ENCODE results near the gene TMEM132C. TPM values are rescaled to one million over a fixed set of nuclear protein-coding genes. Genes with fewer than 3 reads are reported as not detected.
"Not testable (repeated sequence)": the region's sequence is repeated elsewhere in the genome, so short reads cannot be mapped to it uniquely, and the experiment has no call there.

Gene TMEM132C
- total RNA-seq, 1 donor from 2014 or later: 0.42 TPM

- Histone ChIP-seq H3K27me3 (ENCODE audit: control insufficient read depth, insufficient read depth, low read length) (no peaks in the 10 kb centered on the region), H3K4me3 (ENCODE audit: low read depth, low read length) (no peak overlapping the region), H3K36me3 (ENCODE audit: control insufficient read depth, insufficient read depth, low read length) (no peaks in the 10 kb centered on the region)
- TF ChIP-seq, protein P1, sequence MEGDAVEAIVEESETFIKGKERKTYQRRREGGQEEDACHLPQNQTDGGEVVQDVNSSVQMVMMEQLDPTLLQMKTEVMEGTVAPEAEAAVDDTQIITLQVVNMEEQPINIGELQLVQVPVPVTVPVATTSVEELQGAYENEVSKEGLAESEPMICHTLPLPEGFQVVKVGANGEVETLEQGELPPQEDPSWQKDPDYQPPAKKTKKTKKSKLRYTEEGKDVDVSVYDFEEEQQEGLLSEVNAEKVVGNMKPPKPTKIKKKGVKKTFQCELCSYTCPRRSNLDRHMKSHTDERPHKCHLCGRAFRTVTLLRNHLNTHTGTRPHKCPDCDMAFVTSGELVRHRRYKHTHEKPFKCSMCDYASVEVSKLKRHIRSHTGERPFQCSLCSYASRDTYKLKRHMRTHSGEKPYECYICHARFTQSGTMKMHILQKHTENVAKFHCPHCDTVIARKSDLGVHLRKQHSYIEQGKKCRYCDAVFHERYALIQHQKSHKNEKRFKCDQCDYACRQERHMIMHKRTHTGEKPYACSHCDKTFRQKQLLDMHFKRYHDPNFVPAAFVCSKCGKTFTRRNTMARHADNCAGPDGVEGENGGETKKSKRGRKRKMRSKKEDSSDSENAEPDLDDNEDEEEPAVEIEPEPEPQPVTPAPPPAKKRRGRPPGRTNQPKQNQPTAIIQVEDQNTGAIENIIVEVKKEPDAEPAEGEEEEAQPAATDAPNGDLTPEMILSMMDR (IDR thresholded peaks at IDR 0.05; ENCODE audit: insufficient read depth, low read length, poor library complexity, severe bottlenecking): no peak
- no peak for DNase-seq (ENCODE audit: low read depth)
Observed at GRCh38 chr12:128468926-128469325, 202.0 kb downstream of the TMEM132C start.

- Histone ChIP-seq H3K27me3 (ENCODE audit: control insufficient read depth, insufficient read depth, low read length) (no peaks in the 10 kb centered on the region), H3K4me3 (ENCODE audit: low read depth, low read length) (no peak overlapping the region), H3K36me3 (ENCODE audit: control insufficient read depth, insufficient read depth, low read length) (no peaks in the 10 kb centered on the region)
- no peak for DNase-seq (ENCODE audit: low read depth)
- TF ChIP-seq, protein P1 (IDR thresholded peaks at IDR 0.05; ENCODE audit: insufficient read depth, low read length, poor library complexity, severe bottlenecking): no peak
Observed at GRCh38 chr12:128471491-128471890, 204.5 kb downstream of the TMEM132C start.

GRCh38 chr12:128474916-128475315 is 207.9 kb downstream of the TMEM132C start:
- DNase-seq (ENCODE audit: low read depth): no peak
- Histone ChIP-seq H3K4me3 (ENCODE audit: low read depth, low read length) (no peak overlapping the region), H3K27me3 (ENCODE audit: control insufficient read depth, insufficient read depth, low read length) (no peaks in the 10 kb centered on the region), H3K36me3 (ENCODE audit: control insufficient read depth, insufficient read depth, low read length) (no peaks in the 10 kb centered on the region)
- TF ChIP-seq, protein P1 (IDR thresholded peaks at IDR 0.05; ENCODE audit: insufficient read depth, low read length, poor library complexity, severe bottlenecking): no peak

DNA sequence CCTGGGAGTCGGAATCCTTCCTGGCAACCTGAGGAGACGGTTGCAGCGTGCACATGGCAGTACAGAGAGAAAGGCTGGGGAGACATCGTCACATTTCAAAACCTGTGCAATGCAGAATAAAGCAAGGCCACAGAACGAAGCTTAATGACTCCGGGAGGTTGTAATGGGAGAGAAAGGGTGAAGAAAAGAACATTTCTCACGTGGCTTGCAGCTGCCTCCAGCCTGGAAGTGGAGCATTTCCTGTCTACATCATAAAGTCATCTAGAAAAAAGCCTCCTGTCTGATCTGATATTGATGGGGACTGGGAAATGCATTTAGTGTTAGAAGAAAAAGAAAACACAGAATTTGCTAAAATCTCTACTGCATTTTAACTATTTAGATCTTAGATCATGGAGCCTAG is 209.3 kb downstream of the TMEM132C start:
- no peak overlapping the region for H3K4me3 ChIP-seq (ENCODE audit: low read depth, low read length)
- H3K36me3 ChIP-seq (ENCODE audit: control insufficient read depth, insufficient read depth, low read length): no peaks in the 10 kb centered on the region
- TF ChIP-seq, protein P1 (IDR thresholded peaks at IDR 0.05; ENCODE audit: insufficient read depth, low read length, poor library complexity, severe bottlenecking): no peak
- no peak for DNase-seq (ENCODE audit: low read depth)
- H3K27me3 ChIP-seq (ENCODE audit: control insufficient read depth, insufficient read depth, low read length): no peaks in the 10 kb centered on the region

DNA sequence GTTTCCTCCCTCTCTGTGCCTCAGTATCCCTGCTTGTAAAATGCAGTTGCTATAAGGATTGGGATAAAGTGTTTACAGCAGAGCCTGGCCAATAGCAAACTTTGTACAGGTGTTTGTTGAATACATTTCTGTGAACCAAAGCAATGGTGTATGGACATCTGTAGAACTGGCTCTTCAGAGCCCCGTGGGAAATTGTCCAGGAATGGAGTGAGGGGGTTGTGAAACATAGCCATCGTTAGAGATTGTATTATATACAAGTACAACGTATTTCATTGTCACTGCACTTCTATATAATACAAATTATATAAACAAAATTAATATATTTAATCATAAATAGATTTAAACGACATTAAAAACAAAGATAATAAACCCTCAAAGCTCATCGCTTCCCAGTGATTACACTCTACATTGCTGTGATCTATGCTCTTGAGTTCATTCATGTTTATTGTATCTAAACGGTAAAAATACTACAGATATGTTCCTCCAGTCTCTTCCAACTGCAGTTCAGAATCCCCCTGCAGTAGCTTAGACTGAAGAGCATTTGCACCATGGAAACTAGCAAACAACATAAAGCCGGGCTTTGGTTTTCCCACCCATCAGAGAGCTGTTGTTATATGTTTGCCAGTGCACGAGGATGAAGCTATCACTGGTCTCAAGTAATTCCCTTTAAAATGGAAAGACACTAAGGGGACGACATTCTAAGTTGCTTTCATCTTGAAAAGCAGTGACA is 216.7 kb downstream of the TMEM132C start:
- DNase-seq (ENCODE audit: low read depth): no peak
- TF ChIP-seq, protein P1 (IDR thresholded peaks at IDR 0.05; ENCODE audit: insufficient read depth, low read length, poor library complexity, severe bottlenecking): no peak
- no peaks in the 10 kb centered on the region for H3K27me3 ChIP-seq (ENCODE audit: control insufficient read depth, insufficient read depth, low read length)
- H3K36me3 ChIP-seq (ENCODE audit: control insufficient read depth, insufficient read depth, low read length): no peaks in the 10 kb centered on the region
- H3K4me3 ChIP-seq (ENCODE audit: low read depth, low read length): no peak overlapping the region

DNA sequence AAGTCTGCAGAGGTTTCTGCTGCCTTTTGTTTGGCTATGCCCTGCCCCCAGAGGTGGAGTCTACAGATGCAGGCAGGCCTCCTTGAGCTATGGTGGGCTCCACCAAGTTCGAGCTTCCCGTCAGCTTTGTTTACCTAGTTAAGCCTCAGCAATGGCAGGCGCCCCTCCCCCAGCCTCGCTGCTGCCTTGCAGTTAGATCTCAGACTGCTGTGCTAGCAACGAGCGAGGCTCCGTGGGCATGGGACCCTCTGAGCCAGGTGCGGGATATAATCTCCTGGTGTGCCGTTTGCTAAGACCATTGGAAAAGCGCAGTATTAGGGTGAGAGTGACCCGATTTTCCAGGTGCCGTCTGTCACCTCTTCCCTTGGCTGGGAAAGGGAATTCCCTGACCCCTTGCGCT is 230.4 kb downstream of the TMEM132C start:
- not testable (repeated sequence) for DNase-seq (ENCODE audit: low read depth); H3K4me3 ChIP-seq (ENCODE audit: low read depth, low read length); H3K36me3 ChIP-seq (ENCODE audit: control insufficient read depth, insufficient read depth, low read length); H3K27me3 ChIP-seq (ENCODE audit: control insufficient read depth, insufficient read depth, low read length)
